Esophagus squamous epithelium (tissue), 5 donors: Measurements from ENCODE around the gene B3GALNT2. TPM values are rescaled to one million over a fixed set of nuclear protein-coding genes. Genes with fewer than 3 reads are reported as not detected.
A peak's percentile ranks its signal among the peaks of the same experiment; 100 is the strongest.
"Not testable (repeated sequence)": the region's sequence is repeated elsewhere in the genome, so short reads cannot be mapped to it uniquely, and the experiment has no call there.

Experiments
- DNase-seq: peaks from one replicate; lab custom pipeline; 2025; lab: John Stamatoyannopoulos, UW
- H3K27ac ChIP-seq, 4 donors: fragments of 200-600 bp; sonication (generic); one replicate each; pipeline ENCODE4 v1.5.1; 2016 to 2019; ENCODE audit warnings: mild to moderate bottlenecking in 1 of 4
- H3K27me3 ChIP-seq, 4 donors: fragments of 200-600 bp; sonication (generic); 1 replicate in 3 of 4; 2 replicates in 1 of 4; pipeline versions ENCODE4 v1.5.1 to v1.6.0; 2017 to 2021; ENCODE audit warnings: antibody characterized with exemption in 1 of 4
- H3K36me3 ChIP-seq, 3 donors: fragments of 200-600 bp; sonication (generic); one replicate each; pipeline ENCODE4 v1.5.1; 2016 to 2019
- H3K4me1 ChIP-seq, 3 donors: fragments of 200-600 bp; sonication (generic); one replicate each; pipeline ENCODE4 v1.5.1; 2017 to 2019
- H3K4me3 ChIP-seq, 4 donors: fragments of 200-600 bp; sonication (generic); 1 replicate in 3 of 4; 2 replicates in 1 of 4; pipeline ENCODE4 v1.5.1; 2016 to 2019; ENCODE audit warnings: mild to moderate bottlenecking in 2 of 4, moderate library complexity in 1 of 4
- H3K9me3 ChIP-seq, 3 donors: fragments of 200-600 bp; sonication (generic); one replicate each; pipeline ENCODE4 v1.5.1; 2016 to 2019
- CTCF ChIP-seq, 6 experiments: fragments of 450-650 bp in 4 of 6; fragments of 200-600 bp in 2 of 6; sonication (generic) in 2 of 6; IDR thresholded peaks; one replicate each; pipeline ENCODE4 v1.5.1; 2016 to 2019; ENCODE audit warnings: antibody characterized with exemption in 6 of 6, mild to moderate bottlenecking in 4 of 6, moderate library complexity in 4 of 6
- POLR2A ChIP-seq, 4 donors: fragments of 450-650 bp; IDR thresholded peaks; one replicate each; pipeline ENCODE4 v1.6.1; 2017; ENCODE audit warnings: antibody characterized with exemption in 4 of 4, mild to moderate bottlenecking in 4 of 4, moderate library complexity in 3 of 4
- WGBS, 2 donors: methylation state at CpG; one replicate each; pipeline ENCODE4 v1.1.5; 2018; 5-methylcytosine and 5-hydroxymethylcytosine counted together
- intact Hi-C: fragments of 100-400 bp; cut with DNase I; formaldehyde crosslinking; loops from one replicate; pipeline ENCODE4 v1.15.0; 2022
- total RNA-seq, 4 donors: library from RNA; depleted of rRNA; stranded (reverse); fragments of >200 nt; gene quantifications; one replicate each; pipeline ENCODE4 v1.1.0, GENCODE V29; 2016
- donor health status: DM: yes; HTN: yes; CAD: no.

B3GALNT2 gene
- total RNA-seq, 4 donors from 2014 or later, result 23.1 to 44.6 (median 34.4) TPM

GRCh38 chr1:235483090-235483489 lies 21.2 kb downstream of the B3GALNT2 start:
- intact Hi-C loops, result no loop called here
- 92 to 95% methylated on average over 5 of the region's 5 CpGs for WGBS, 2 donors
- H3K9me3 ChIP-seq, result no peaks in the 10 kb centered on the region
- no peak for DNase-seq
- H3K36me3 ChIP-seq, result peaks cover 0 to 90% (median 6%) of the 10 kb centered on the region in 3 donors
- H3K27me3 ChIP-seq, result no peaks in the 10 kb centered on the region
- no peaks in the 10 kb centered on the region for H3K4me1 ChIP-seq
- no peak overlapping the region for H3K4me3 ChIP-seq
- H3K27ac ChIP-seq, result no peak overlapping the region
- TF ChIP-seq POLR2A (IDR thresholded peaks at IDR 0.05), result no peak
- TF ChIP-seq CTCF (IDR thresholded peaks at IDR 0.05), result no peak

DNA sequence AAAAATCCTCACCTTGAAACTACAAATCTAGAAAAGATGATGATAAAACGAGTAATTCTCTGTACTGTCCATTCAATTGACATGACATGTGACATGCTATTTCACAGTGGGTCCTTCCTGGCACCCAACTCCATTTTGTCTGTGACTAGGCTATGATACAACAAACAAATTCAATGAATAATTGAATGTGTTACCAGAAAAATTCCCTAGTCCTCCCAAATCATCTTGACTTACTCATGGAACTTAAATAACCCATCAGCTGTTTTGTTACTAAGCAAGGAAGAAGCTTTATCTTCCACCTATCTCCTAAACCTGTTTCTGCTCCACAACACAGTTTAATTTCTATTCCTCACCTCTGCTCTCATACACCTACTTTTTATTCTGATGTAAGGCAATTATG lies 30.4 kb downstream of the B3GALNT2 start:
- no peak for DNase-seq
- WGBS, 2 donors, result 67 to 70% methylated on average over 1 of the region's 1 CpG
- Histone ChIP-seq H3K27ac (no peak overlapping the region), H3K4me1 (no peaks in the 10 kb centered on the region), H3K4me3 (no peak overlapping the region), H3K36me3 (peaks cover 8 to 93% (median 9%) of the 10 kb centered on the region in 3 donors), H3K27me3 (no peaks in the 10 kb centered on the region), H3K9me3 (no peaks in the 10 kb centered on the region)
- intact Hi-C loops, result no loop called here
- TF ChIP-seq POLR2A (IDR thresholded peaks at IDR 0.05), result no peak
- no peak for TF ChIP-seq CTCF (IDR thresholded peaks at IDR 0.05)

DNA sequence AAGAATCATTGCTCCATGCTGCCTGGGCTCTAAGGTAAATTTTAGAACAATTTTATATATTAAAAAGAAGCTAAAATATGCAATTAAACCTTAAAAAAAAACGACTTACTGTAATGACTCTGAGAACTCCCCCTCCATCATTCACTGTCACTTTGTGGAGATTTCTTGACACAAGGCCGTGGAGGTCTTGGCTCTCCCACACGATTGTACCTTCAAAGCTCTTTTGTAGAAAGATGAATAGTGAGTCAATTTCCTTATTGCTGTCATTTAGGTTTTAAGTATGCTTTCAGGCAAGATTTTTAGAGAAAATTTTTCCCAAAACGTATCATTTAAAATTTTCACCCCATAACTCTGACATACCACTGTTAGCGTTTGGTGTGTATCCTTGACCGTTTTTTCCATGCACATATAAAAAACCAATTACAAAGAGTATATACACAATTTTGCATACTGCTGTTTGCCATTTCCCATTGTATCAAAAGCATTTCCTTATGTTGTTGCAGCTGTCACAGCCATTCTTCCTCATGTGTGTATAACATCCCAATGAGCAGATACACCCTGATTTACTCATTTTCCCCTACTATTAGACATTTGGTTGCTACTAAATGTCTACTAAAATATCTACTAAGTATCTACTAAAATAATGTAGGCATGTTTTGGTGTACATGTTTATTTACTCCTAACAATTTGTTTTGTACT lies 33.4 kb downstream of the B3GALNT2 start:
- intact Hi-C loops, result no loop called here
- Histone ChIP-seq H3K36me3 (peaks cover 2 to 94% (median 9%) of the 10 kb centered on the region in 3 donors), H3K27ac (no peak overlapping the region), H3K4me3 (no peak overlapping the region), H3K4me1 (no peaks in the 10 kb centered on the region), H3K9me3 (no peaks in the 10 kb centered on the region), H3K27me3 (no peaks in the 10 kb centered on the region)
- TF ChIP-seq POLR2A (IDR thresholded peaks at IDR 0.05) (no peak), CTCF (IDR thresholded peaks at IDR 0.05) (no peak)
- 78 to 81% methylated on average over 6 of the region's 6 CpGs for WGBS, 2 donors
- DNase-seq, result no peak

DNA sequence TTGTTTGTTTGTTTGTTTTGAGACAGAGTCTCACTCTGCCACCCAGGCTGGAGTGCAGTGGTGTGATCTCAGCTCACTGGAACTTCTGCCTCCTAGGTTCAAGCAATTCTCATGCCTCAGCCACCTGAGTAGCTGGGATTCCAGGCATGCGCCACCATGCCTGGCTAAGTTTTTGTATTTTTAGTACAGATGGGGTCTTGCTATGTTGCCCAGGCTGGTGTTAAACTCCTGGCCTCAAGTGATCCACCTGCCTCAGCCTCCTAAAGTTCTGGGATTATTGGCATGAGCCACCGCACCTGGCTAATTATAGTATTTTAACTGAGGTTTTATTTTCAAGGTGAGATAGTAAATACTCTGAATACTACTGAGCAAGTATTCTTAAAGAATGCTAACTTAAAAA lies 34.4 kb downstream of the B3GALNT2 start:
- intact Hi-C loops, DNase-seq, H3K4me3 ChIP-seq, H3K27ac ChIP-seq, H3K4me1 ChIP-seq, H3K27me3 ChIP-seq, H3K9me3 ChIP-seq: not testable (repeated sequence)
- H3K36me3 ChIP-seq, result peaks cover 0 to 94% (median 6%) of the 10 kb centered on the region in 3 donors
- 94 to 100% methylated on average over 2 of the region's 2 CpGs for WGBS, 2 donors

DNA sequence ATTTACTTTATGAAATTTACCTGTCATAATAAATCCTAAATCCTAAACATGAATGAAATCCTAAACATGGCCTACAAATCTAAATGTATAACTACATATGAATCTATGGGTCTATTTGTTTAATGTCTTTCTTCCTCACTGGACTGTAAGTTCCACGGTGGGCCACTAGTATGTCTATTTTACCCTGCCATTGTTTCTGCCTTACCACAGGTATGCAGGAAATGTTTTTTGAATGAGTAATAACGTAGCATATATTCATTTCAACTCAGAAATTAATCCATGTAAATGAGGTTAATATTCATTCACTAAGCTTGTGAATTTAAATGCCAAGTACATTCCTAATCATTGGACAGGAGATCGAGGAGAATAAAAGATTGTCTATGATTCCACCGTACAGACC lies 35.3 kb downstream of the B3GALNT2 start:
- H3K4me1 ChIP-seq, result no peaks in the 10 kb centered on the region
- no peak overlapping the region for H3K27ac ChIP-seq
- no peak overlapping the region for H3K4me3 ChIP-seq
- H3K9me3 ChIP-seq, result no peaks in the 10 kb centered on the region
- no peak for DNase-seq
- H3K36me3 ChIP-seq, result peaks cover 0 to 97% (median 6%) of the 10 kb centered on the region in 3 donors
- H3K27me3 ChIP-seq, result no peaks in the 10 kb centered on the region
- TF ChIP-seq CTCF (IDR thresholded peaks at IDR 0.05), result peak in 1 of 6 experiments; percentile 46
- no peak for TF ChIP-seq POLR2A (IDR thresholded peaks at IDR 0.05)
- 44 to 63% methylated on average over 4 of the region's 4 CpGs for WGBS, 2 donors
- intact Hi-C loops, result no loop called here
